Vagina (tissue), 2 donors: ENCODE measurements around the gene PPP1R3F.

ENCODE experiments used
- POLR2A ChIP-seq, 2 donors: fragments of 450-650 bp; IDR thresholded peaks; one replicate each; pipeline ENCODE4 v1.6.1; 2017; ENCODE audit warnings: antibody characterized with exemption in 2 of 2, mild to moderate bottlenecking in 2 of 2, moderate library complexity in 2 of 2
- POLR2AphosphoS5 ChIP-seq, 2 donors: sonication (generic); formaldehyde crosslinking; IDR thresholded peaks; one replicate each; pipeline ENCODE4 v1.9.0; 2017; ENCODE audit warnings: antibody characterized with exemption in 2 of 2, mild to moderate bottlenecking in 2 of 2, low read depth in 1 of 2; ENCODE audit not compliant: insufficient read depth in 1 of 2
- TF ChIP-seq, protein P1 (sequence below), 3 experiments: fragments of 450-650 bp in 2 of 3; fragments of 200-600 bp in 1 of 3; sonication (generic) in 1 of 3; IDR thresholded peaks; one replicate each; pipeline ENCODE4 v1.5.1; 2017 to 2019; ENCODE audit warnings: antibody characterized with exemption in 3 of 3, mild to moderate bottlenecking in 2 of 3, moderate library complexity in 2 of 3

DNA sequence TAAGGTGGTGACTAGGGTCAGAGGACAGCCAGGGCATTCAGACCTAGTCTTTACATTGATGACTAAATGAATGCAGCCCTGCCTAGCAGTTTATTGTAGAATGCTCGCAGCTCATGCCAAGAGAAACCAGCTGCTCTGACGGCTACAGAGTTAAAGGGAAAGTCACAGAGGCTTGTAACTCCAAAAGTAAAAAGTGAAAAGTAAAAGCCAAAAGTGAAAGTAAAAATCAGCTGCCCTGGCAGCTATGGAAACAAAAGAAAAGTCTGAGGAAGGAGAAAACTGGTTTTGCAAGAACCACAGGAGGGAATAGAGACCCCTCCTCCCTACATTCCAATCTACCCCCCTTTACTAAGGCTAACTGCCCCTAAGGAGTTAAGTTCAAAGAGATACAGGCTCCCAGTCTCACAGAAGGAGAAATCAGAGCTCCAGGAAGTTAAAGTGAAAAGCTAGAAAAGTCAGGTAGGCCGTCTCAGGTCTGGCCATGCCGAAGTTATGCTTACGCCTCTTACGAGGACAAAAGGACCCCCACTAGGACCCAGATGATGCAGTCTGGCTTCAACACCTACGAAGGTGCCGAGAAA, 39.9 kb downstream of the PPP1R3F start:
- TF ChIP-seq, protein P1, sequence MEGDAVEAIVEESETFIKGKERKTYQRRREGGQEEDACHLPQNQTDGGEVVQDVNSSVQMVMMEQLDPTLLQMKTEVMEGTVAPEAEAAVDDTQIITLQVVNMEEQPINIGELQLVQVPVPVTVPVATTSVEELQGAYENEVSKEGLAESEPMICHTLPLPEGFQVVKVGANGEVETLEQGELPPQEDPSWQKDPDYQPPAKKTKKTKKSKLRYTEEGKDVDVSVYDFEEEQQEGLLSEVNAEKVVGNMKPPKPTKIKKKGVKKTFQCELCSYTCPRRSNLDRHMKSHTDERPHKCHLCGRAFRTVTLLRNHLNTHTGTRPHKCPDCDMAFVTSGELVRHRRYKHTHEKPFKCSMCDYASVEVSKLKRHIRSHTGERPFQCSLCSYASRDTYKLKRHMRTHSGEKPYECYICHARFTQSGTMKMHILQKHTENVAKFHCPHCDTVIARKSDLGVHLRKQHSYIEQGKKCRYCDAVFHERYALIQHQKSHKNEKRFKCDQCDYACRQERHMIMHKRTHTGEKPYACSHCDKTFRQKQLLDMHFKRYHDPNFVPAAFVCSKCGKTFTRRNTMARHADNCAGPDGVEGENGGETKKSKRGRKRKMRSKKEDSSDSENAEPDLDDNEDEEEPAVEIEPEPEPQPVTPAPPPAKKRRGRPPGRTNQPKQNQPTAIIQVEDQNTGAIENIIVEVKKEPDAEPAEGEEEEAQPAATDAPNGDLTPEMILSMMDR (IDR thresholded peaks at IDR 0.05) = no peak
- TF ChIP-seq POLR2AphosphoS5 (IDR thresholded peaks at IDR 0.05; ENCODE audit: insufficient read depth in 1 of 2, low read depth in 1 of 2) = no peak
- no peak for TF ChIP-seq POLR2A (IDR thresholded peaks at IDR 0.05)
